DMS153 (cell line): ENCODE results near the gene SRGAP1.
A peak's percentile ranks its signal among the peaks of the same experiment; 100 is the strongest.
"Not testable (repeated sequence)": the region's sequence is repeated elsewhere in the genome, so short reads cannot be mapped to it uniquely, and the experiment has no call there.

Experiments used
- DNase-seq: peaks from one replicate; lab custom pipeline; 2025; lab: John Stamatoyannopoulos, UW

SRGAP1 gene

GRCh38 chr12:64170024-64170423 lies 325.5 kb downstream of the SRGAP1 start:
- DNase-seq, result peak; percentile 78

DNA sequence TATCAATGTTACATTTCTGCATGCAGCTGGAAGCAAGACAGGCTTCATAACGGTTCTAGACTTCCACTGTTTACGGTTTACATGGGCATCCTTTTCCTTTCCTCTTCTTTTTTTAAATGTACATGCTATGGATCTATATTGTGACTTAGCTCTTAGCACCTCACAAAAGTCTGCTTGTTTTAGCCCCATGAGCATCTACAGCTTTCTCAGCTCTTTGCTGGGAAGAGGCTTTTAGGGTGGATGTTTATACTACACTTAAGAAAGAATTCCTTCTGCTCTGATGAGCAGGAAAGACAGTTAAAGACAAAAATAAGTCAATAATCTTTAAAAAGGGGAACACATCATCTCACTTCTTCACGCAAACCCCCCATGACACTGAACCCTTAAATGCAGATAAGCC lies 326.2 kb downstream of the SRGAP1 start:
- no peak for DNase-seq

- no peak for DNase-seq
These were observed 327.2 kb downstream of the SRGAP1 start for GRCh38 chr12:64171715-64172114.

DNA sequence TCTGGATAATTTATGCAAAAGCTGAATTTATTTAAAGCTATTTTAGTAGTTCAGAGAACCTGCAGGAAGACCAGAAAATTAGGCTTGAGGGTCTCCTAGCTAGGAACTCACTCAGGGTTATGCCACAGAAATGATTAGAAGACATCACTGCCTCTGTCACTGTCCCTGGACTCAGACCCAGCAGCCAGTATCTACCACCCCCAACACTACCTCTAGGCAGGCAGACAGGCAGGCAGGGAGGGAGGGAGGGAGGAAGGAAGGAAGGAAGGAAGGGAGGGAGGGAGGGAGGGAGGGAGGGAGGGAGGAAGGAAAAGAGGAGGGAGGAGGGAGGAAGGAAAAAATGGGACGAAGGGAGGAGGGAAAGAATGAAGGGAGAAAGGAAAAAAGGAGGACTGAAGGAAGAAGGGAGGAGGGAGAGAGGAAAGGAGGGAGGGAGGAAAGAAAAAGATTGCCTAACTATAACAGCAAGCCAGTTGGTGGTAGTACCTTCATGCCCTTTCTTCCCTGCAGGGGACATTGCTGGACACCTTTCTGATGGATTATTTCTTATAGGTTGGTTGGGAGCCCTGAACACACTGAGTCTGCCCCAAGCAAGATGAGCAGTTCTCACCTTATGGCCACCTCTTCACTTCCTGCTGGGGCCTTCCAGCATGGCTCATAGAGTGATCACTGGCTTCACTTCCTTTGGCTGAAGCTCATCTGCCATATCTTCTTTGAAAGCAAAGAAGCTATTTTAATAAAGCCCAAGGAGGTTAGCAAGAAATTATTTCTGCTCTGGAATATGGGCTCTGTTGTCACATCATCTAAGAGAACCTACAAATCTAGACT lies 327.9 kb downstream of the SRGAP1 start:
- no peak for DNase-seq

GRCh38 chr12:64173456-64173855 lies 329.0 kb downstream of the SRGAP1 start:
- DNase-seq, result no peak

GRCh38 chr12:64175254-64175945 lies 330.9 kb downstream of the SRGAP1 start:
- no peak for DNase-seq

- DNase-seq, result no peak
These were observed 332.5 kb downstream of the SRGAP1 start for GRCh38 chr12:64177001-64177400.

- DNase-seq, result no peak
These were observed 333.6 kb downstream of the SRGAP1 start for GRCh38 chr12:64178122-64178521.

GRCh38 chr12:64180951-64181350 lies 336.5 kb downstream of the SRGAP1 start:
- no peak for DNase-seq

DNA sequence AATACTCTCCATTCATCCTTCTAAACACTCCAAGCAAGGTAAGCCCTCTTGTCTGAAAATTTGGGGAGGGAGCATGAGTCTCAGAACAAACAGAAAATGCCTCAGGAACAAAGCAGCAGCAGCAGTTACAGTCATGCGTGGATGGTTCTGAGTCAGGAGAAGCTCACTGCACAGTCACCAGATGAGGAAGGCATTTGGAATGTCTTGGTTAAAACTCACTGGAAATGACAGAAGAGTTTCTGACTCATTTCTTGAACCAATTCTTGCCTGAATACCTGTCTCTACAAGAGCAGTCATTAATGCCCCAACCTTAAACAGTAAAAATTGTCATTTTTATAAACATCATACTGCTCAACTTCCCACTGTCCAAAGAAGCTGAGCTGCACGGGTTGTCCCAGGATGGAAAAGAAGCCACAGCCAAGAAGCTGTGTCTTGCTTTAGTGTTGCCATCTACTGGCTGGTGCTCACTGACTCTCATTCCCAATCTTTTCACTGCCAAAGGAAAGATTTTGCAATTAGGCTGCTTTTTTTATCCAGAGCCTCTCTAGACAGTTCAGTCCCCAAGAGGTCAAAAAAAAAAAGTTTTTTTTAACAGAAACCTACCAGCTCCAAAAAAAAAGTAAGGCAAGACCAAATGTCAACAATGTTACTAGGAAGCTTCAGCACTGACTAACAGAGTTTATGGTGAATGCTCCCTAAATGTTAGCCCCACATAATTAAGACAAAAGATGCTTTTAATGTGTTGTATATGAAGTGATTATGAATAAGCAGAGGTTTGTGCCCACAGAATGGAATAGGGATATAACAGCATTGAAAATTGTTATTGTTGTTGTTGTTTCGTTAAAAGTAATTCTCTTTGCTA lies 337.2 kb downstream of the SRGAP1 start:
- peak; percentile 13 for DNase-seq

GRCh38 chr12:64184216-64184615 lies 339.7 kb downstream of the SRGAP1 start:
- no peak for DNase-seq

DNA sequence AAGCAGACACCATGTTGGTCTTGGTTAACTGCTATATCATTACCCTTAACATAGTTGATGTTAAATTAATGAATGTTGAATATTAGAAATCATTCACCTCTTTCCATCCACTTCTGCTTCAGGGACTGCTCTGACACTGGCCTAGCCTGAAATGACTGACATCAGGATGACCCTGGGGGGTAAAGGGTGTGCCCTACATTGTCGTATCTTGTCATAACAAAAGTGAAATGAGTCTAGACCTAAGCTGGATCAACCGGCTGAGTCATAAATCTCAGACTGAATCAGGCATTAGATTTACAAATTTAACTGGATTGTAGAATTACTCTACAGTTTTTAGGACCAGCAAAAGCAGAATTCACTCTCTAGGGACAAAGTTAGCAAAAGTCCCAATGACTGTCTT lies 342.3 kb downstream of the SRGAP1 start:
- DNase-seq, result no peak

GRCh38 chr12:64187370-64187769 lies 342.9 kb downstream of the SRGAP1 start:
- no peak for DNase-seq

GRCh38 chr12:64187794-64188193 lies 343.3 kb downstream of the SRGAP1 start:
- no peak for DNase-seq

DNA sequence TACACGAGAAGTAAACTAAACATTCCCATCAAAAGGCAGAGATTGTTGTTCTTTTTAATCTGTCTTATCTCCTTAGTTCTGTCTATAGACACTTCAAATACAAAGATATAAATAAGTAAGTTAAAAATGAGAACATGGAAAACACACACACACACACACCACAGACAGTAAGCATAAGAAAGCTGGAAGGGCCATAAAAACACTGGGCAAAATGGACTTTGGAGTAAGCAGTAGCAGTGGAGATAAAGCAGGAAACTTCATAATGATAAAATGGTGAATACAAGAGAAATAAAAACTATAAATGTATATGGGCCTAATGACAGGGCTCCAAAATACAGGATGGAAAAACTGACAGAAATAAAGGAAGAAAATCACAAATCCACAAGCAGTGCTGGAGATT lies 345.0 kb downstream of the SRGAP1 start:
- no peak for DNase-seq

- no peak for DNase-seq
These were observed 345.6 kb downstream of the SRGAP1 start for GRCh38 chr12:64190140-64190539.

DNA sequence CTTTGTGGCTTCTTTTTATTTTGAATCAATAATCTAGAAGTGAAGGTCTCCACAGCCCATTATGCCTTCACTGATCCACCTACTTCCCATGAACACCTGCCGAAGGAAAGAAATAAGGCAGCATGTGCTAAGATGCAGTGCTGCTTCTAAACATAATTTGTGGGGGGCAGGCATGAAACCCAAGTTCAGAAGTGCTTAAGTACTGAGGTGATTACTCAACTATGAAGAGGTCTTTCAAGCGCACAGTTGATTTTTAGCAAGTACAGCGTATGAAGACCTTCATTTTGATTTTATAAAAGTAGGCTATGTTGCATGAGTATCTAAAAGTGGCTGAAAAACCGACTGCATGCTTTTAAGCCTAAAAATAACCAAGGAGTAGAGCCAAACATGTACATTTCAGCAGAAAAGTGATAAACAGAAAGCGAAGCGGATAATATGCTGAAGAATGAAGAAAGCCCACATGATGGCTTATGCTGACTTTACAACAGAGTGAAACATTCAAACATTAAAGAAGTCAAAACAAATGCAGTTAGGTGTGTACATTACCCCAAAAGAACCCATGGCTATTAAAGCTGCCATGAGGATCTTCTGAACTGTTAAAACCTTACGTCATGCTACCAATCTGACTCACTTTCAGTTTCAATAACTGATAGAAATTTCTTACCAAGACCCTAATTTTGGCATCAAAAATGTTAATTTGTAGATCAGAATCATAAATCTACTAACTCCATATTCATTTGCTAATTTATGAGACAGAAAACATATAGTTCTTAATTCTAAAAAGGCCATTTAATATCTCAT lies 348.3 kb downstream of the SRGAP1 start:
- DNase-seq, result no peak

GRCh38 chr12:64193931-64194330 lies 349.4 kb downstream of the SRGAP1 start:
- DNase-seq, result no peak

GRCh38 chr12:64194333-64195149 lies 350.0 kb downstream of the SRGAP1 start:
- DNase-seq, result no peak

GRCh38 chr12:64195841-64196240 lies 351.3 kb downstream of the SRGAP1 start:
- not testable (repeated sequence) for DNase-seq

GRCh38 chr12:64203036-64203435 lies 358.5 kb downstream of the SRGAP1 start:
- DNase-seq, result no peak
